Urinary bladder (tissue), 4 donors: ENCODE data around the gene CNDP2. TPM values are rescaled to one million over a fixed set of nuclear protein-coding genes. Genes with fewer than 3 reads are reported as not detected.
"Not testable (repeated sequence)": the region's sequence is repeated elsewhere in the genome, so short reads cannot be mapped to it uniquely, and the experiment has no call there.

Experiments
- DNase-seq: peaks from one replicate; pipeline ENCODE4 v3.0.0-alpha.2; 2015; ENCODE audit errors: extremely low spot score
- H3K27ac ChIP-seq: one replicate; pipeline ENCODE4 v1.5.1; 2013; ENCODE audit warnings: low read depth, mild to moderate bottlenecking, moderate library complexity
- H3K36me3 ChIP-seq: one replicate; pipeline ENCODE4 v1.6.1; 2013; ENCODE audit warnings: mild to moderate bottlenecking, moderate library complexity; ENCODE audit not compliant: insufficient read depth
- H3K4me1 ChIP-seq: one replicate; pipeline ENCODE4 v1.6.1; 2013; ENCODE audit warnings: mild to moderate bottlenecking, moderate library complexity; ENCODE audit not compliant: insufficient read depth
- H3K4me3 ChIP-seq: one replicate; pipeline ENCODE4 v1.5.1; 2013; ENCODE audit warnings: low read depth, low read length
- WGBS: extraction: QIAGEN DNeasy Blood & Tissue Kit; methylation state at CpG from one replicate; pipeline ENCODE4 v1.1.7; 2013; 5-methylcytosine and 5-hydroxymethylcytosine counted together
- polyA plus RNA-seq: library from polyadenylated mRNA; stranded (reverse); fragments of 200-250 nt; gene quantifications from one replicate; pipeline ENCODE4 v1.2.3, GENCODE V29; 2013
- total RNA-seq: library from RNA; depleted of rRNA; stranded (reverse); fragments of >200 nt; gene quantifications from one replicate; pipeline ENCODE4 v1.2.3, GENCODE V29; 2014
- donor health status: healthy with polysubstance abuse.
- donor health status: healthy.

The CNDP2 gene
- total and polyA plus RNA-seq, 2 donors = 44.0 to 72.3 TPM

GRCh38 chr18:74522635-74523548 lies 26.7 kb downstream of the CNDP2 start:
- no peak overlapping the region for H3K27ac ChIP-seq
- no peak overlapping the region for H3K4me3 ChIP-seq
- H3K4me1 ChIP-seq = no peaks in the 10 kb centered on the region
- H3K36me3 ChIP-seq = peaks cover 5% of the 10 kb centered on the region
- WGBS = 87% methylated on average over 23 of the region's 23 CpGs
- no peak for DNase-seq

GRCh38 chr18:74524097-74524496 lies 27.9 kb downstream of the CNDP2 start:
- Histone ChIP-seq H3K27ac (no peak overlapping the region), H3K4me1 (no peaks in the 10 kb centered on the region), H3K36me3 (peaks cover 5% of the 10 kb centered on the region), H3K4me3 (no peak overlapping the region)
- no peak for DNase-seq
- WGBS = 31% methylated on average over 5 of the region's 5 CpGs

- not testable (repeated sequence) for H3K4me3 ChIP-seq, DNase-seq, H3K27ac ChIP-seq, H3K36me3 ChIP-seq, H3K4me1 ChIP-seq
- WGBS = 98% methylated on average over 7 of the region's 7 CpGs
These were observed 28.8 kb downstream of the CNDP2 start for GRCh38 chr18:74524915-74525314.

- H3K4me1 ChIP-seq = no peaks in the 10 kb centered on the region
- H3K36me3 ChIP-seq = no peaks in the 10 kb centered on the region
- DNase-seq = no peak
- WGBS = 88% methylated on average over 9 of the region's 9 CpGs
- no peak overlapping the region for H3K4me3 ChIP-seq
- no peak overlapping the region for H3K27ac ChIP-seq
These were observed 29.6 kb downstream of the CNDP2 start for GRCh38 chr18:74525741-74526140.

- H3K27ac ChIP-seq = no peak overlapping the region
- no peaks in the 10 kb centered on the region for H3K36me3 ChIP-seq
- H3K4me3 ChIP-seq = no peak overlapping the region
- DNase-seq = no peak
- 70% methylated on average over 2 of the region's 2 CpGs for WGBS
- H3K4me1 ChIP-seq = no peaks in the 10 kb centered on the region
These were observed 30.3 kb downstream of the CNDP2 start for GRCh38 chr18:74526488-74526887.

GRCh38 chr18:74528478-74528877 lies 32.3 kb downstream of the CNDP2 start:
- H3K4me1 ChIP-seq = no peaks in the 10 kb centered on the region
- no peaks in the 10 kb centered on the region for H3K36me3 ChIP-seq
- WGBS = 93% methylated on average over 1 of the region's 1 CpG
- H3K27ac ChIP-seq = no peak overlapping the region
- H3K4me3 ChIP-seq = no peak overlapping the region
- no peak for DNase-seq

GRCh38 chr18:74528913-74529312 lies 32.8 kb downstream of the CNDP2 start:
- DNase-seq = no peak
- WGBS = 60% methylated on average over 3 of the region's 3 CpGs

GRCh38 chr18:74529378-74529777 lies 33.2 kb downstream of the CNDP2 start:
- Histone ChIP-seq H3K27ac (no peak overlapping the region), H3K4me3 (no peak overlapping the region), H3K36me3 (no peaks in the 10 kb centered on the region), H3K4me1 (no peaks in the 10 kb centered on the region)
- 85% methylated on average over 6 of the region's 6 CpGs for WGBS
- no peak for DNase-seq

More at GRCh38 chr18:74528913-74529312, 32.8 kb downstream of the CNDP2 start:
- H3K27ac ChIP-seq = no peak overlapping the region
- H3K4me3 ChIP-seq = no peak overlapping the region
- no peaks in the 10 kb centered on the region for H3K36me3 ChIP-seq
- no peaks in the 10 kb centered on the region for H3K4me1 ChIP-seq

- H3K4me3 ChIP-seq = no peak overlapping the region
- no peak for DNase-seq
- H3K36me3 ChIP-seq = no peaks in the 10 kb centered on the region
- no peaks in the 10 kb centered on the region for H3K4me1 ChIP-seq
- WGBS = 94% methylated on average over 25 of the region's 25 CpGs
- H3K27ac ChIP-seq = no peak overlapping the region
These were observed 33.8 kb downstream of the CNDP2 start for GRCh38 chr18:74529811-74530583.

GRCh38 chr18:74530584-74530862 lies 34.4 kb downstream of the CNDP2 start:
- Histone ChIP-seq H3K36me3 (no peaks in the 10 kb centered on the region), H3K4me3 (no peak overlapping the region), H3K27ac (no peak overlapping the region), H3K4me1 (no peaks in the 10 kb centered on the region)
- no peak for DNase-seq
- 83% methylated on average over 6 of the region's 6 CpGs for WGBS

- WGBS = 88% methylated on average over 7 of the region's 7 CpGs
- no peaks in the 10 kb centered on the region for H3K36me3 ChIP-seq
- H3K27ac ChIP-seq = no peak overlapping the region
- no peak overlapping the region for H3K4me3 ChIP-seq
- no peak for DNase-seq
- H3K4me1 ChIP-seq = no peaks in the 10 kb centered on the region
These were observed 34.9 kb downstream of the CNDP2 start for GRCh38 chr18:74531043-74531442.

GRCh38 chr18:74532511-74533025 lies 36.4 kb downstream of the CNDP2 start:
- Histone ChIP-seq H3K4me3 (no peak overlapping the region), H3K4me1 (no peaks in the 10 kb centered on the region), H3K36me3 (no peaks in the 10 kb centered on the region), H3K27ac (no peak overlapping the region)
- DNase-seq = no peak
- WGBS = 67% methylated on average over 9 of the region's 9 CpGs

- H3K4me1 ChIP-seq = no peaks in the 10 kb centered on the region
- WGBS = 97% methylated on average over 12 of the region's 12 CpGs
- no peaks in the 10 kb centered on the region for H3K36me3 ChIP-seq
- H3K4me3 ChIP-seq = no peak overlapping the region
- no peak overlapping the region for H3K27ac ChIP-seq
- no peak for DNase-seq
These were observed 37.5 kb downstream of the CNDP2 start for GRCh38 chr18:74533666-74534065.
